ENCODE measurements around the gene ACER1.
A peak's percentile ranks its signal among the peaks of the same experiment; 100 is the strongest.

ACER1 gene

DNA sequence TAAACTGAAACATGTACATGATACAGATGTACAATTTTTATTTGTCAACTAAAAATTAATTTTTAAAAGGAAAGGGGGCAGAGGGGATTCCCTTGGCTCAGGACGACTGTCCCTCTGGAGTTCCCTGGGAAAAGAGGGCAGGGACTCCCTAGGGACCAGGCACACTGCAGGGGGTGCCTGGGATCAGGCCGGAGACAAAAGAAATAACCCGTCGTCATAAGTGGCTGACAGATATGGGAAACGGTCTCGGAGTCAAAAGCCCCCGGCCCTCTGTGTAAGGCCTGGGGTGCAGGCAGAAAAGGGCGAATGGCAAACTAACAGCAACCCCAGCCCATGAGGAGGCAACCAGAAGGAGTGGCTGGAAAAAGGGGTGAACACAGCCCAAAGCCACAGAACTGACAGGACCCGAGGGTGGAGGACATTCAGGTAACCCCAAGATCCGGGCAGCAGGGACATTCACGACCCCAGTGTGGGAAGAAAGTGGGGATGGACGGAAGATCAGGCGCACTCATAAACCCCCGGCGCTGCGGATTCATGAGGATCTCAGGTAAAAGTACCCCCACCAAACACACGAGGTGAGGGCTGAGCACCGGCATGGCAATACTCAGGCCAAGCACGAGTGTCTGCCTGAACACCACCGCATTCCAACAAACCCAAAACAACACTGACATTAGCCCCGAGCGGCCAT lies 60.4 kb downstream of the ACER1 start:
- intact Hi-C loops (cut with DNase I): no loop called here
- DNase-seq: no peak

DNA sequence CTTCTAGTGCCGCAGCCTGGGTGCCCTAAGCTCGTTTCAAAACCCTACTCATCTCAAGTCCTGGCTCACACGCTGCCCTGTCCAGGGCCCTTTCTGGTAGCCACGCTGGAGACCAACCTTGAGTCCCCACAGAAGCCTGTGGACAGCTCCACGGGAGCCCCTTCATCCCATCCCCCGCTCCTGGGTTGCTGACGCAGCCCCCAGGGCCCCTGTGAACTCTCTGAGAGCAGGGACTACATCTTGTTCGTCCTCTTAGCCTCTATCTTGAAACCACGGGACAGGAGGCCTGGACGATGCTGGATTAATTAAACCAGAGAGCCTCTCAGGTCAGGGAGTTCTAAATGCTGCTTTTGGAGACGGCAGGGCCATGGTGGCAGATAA lies 61.0 kb downstream of the ACER1 start:
- DNase-seq: no peak
- intact Hi-C loops (cut with DNase I): no loop called here

DNA sequence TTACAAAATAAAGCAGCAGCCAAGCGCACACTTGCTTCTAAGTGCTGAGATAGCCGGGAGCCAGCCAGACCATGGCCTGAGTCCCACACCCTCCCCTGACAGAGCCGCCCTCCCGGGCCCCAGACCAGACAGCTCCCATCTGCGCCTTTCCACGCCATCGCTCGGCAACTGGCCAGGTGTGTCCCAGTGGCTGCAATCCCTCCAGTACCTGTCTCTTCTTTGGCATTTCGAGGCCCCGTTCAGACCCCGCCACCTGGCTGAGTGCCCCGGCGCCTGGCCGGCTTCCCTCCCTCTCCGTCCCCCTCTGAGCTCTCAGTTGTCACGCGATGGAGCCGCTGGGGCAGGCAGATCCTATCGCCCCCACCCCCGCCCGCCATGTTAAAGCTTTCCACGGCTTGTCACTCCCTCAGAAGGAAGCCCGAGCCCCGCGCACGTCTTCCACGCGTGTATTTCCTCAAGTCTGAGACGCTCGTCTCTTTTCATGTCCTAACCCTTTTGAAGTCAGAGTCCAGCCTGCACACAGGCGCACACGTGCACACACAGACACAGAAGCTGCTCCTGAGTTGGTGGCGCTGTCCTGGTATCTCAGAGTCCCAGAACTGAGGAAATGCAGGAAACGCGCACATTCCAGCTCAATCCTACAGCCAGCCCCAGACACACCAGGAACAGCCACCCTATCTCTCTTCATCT lies 61.5 kb downstream of the ACER1 start:
- intact Hi-C loops (cut with DNase I): no loop called here
- peak; percentile 26 to 85 (median 64) for DNase-seq

DNA sequence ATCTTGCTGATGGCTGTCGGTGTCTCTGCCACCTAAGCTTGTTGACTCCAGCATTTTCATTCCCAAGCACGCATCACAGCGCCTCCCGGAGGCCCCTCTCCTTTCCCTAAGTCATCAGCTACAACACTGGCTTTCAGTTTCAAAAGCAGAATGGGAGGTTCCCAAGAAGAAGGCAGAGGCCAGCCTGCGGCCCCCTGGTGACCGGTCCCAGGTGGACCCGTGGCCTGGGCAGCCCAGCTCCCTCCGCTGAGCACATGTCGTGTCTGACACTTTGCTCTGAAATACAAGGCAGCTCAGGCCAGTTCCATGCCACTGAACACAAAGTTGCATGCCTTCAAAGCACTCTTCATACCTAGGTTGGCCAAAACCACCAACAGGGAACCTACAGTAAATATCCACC lies 62.2 kb downstream of the ACER1 start:
- intact Hi-C loops (cut with DNase I): no loop called here
- DNase-seq: peak in 14 of 42 donors; percentile 21 to 60 (median 44)

DNA sequence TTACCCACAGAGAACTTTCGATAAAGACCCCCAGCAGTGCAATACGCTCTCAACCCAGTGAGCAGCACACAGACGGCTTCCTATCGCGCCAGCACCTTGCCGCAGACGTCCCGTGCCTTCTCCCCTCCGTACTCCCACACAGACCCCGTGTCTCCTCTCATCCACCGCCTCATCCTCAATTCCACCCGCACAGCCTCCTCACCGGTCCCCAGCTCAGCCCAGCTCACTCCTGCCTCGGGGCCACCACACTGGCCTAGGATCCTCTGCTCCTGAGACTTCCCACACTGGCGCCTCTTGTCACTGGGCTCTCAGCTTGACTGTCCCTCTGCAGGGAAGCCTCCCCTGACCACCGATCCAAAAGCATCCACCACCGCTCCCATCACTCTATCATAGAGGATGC lies 62.6 kb downstream of the ACER1 start:
- intact Hi-C loops (cut with DNase I): no loop called here
- DNase-seq: peak in 1 of 42 donors; percentile 11

DNA sequence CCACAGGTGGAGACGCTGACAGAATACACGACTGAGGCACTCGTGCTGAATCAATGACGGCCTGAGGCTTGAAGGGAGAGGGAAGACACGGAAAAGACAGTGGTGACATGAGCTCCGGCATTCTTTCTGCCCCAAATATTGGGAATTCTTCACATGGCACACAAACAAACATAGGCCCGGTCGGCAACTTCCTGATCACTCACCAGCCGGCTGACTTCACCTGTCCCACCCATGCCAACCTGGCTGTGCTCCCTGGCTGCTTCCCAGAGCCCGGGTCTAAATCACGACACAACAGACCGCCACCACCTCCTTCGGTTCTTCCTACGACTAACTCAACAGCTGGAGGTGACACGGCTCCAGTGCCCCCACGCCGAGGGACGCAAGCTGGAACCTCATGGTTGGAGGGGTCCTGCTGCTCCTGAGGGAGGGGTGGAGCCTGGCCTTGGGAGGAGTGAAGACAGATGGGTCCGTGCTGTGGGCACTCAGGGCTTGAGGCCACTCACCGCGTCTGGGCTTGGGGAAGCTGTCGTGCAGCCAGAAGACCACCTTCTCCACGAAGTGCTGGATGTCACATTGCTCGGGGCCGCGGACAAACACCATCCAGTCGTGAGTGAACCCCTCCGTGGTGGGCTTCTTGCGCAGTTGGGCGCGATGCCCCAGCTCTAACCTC lies 63.2 kb downstream of the ACER1 start:
- intact Hi-C loops (cut with DNase I): no loop called here
- DNase-seq: no peak

DNA sequence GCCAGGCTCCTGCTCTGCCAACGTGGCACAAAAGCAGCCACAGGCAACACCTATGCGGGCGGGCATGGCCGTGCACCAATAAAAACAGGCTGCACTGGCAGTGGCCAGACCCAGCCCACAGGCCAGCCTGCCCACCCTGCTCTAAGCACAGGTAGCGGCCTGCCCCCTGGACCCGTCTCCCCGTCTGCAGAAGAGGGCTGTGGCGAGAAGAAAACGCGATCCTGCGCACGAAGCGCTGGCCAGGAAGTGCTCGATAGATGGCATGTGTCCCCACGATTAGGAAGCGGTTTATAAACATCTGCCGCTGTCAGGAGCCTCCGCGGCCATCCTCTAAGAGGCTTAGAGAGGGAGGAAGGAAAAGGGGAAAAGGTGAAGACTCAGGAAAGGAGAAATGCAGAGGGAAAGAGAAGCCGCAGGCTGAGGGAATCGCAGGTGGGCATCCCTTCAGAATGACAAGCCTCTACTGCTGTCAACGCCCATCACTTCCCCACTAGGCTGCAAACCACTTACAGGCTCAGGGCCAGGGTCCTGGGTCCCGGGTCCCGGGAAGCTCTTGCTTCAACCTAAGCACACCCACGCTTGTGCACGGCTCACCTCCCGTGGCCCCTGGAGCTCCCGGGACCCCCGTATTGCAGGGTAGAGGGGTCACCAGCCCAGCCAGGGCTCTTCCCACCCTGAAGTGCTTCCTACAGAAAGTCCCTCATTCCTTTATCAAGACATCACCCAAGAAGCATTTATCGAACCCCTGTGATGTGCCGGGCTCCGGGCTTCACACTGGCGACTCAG lies 64.1 kb downstream of the ACER1 start:
- intact Hi-C loops (cut with DNase I): no loop called here

DNA sequence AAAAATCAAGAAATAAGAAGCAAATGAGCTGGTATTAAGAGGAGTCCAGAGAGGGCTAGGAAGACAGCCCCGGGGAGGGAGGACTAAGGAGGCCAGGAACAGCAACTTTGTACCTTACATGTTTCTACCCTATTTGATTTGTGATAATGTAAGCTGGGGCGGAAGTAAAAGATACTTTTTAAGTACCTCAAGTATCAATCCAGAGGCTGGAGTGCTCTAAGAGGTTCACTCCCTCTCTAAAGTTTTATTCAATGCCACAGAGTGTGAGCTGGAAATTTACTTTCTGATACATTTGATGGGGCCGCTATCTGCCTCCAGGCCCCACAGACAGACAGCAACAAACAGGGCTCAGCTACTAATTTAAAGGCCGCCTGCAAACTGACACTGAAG lies 65.0 kb downstream of the ACER1 start:
- intact Hi-C loops (cut with DNase I): no loop called here
- DNase-seq: no peak

More for the DNA sequence above, 64.1 kb downstream of the ACER1 start:
- no peak for DNase-seq

DNA sequence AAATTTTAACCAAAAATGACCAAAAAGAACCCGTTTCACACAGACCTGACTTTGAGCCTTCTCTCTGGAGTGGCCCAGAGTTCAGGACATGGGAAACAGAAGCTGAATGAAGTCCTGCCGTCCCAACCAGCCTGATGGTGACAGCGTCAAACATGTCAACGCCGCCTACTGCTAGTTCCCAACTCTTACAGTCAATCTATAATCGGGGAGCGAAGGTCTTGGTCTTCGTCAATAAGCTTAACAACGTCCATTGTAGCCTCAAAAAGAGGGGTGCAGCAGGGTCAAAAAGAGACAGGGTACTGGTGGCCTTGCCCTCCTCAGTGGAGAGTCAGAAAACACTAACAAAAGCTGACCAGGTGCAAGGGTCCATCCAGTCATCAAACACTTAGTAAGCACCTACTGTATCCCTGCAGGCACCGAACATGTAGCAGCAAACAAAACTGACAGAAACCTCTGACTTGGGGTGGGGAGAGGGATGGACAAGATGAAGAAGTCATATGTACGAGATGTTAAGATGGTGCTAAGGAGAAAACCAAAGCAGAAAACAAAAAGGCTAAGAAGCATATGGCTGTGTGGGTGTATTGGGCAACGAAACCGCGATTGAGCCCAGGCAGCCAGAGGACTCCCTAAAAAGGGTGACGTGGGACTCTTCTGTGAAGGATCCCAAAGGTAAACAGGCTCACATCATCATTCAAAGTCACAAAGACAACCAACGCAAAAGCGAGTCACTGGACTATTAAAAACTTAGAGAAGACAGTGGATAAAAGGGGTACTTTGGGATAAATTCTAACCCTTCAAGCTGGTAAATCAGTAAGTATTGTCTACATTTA lies 65.6 kb downstream of the ACER1 start:
- intact Hi-C loops (cut with DNase I): no loop called here
- DNase-seq: no peak

DNA sequence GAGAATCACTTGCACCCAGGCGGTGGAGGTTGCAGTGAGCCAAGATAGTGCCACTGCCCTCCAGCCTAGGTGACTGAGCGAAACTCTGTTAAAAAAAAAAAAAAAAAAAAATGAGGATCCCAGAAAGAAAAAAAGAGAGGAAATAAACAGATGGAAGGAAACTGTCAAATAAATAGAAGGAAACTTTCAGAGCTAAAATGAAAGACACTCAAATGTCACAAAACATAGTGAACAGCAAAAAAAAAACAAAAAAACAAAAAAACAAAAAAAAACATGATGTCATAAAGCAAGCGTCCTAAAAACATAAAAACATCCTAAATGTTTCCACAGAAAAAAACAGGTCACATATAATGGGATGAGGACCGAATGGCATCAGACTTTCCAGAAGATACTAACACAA lies 68.6 kb downstream of the ACER1 start:
- intact Hi-C loops (cut with DNase I): no loop called here
- no peak for DNase-seq

DNA sequence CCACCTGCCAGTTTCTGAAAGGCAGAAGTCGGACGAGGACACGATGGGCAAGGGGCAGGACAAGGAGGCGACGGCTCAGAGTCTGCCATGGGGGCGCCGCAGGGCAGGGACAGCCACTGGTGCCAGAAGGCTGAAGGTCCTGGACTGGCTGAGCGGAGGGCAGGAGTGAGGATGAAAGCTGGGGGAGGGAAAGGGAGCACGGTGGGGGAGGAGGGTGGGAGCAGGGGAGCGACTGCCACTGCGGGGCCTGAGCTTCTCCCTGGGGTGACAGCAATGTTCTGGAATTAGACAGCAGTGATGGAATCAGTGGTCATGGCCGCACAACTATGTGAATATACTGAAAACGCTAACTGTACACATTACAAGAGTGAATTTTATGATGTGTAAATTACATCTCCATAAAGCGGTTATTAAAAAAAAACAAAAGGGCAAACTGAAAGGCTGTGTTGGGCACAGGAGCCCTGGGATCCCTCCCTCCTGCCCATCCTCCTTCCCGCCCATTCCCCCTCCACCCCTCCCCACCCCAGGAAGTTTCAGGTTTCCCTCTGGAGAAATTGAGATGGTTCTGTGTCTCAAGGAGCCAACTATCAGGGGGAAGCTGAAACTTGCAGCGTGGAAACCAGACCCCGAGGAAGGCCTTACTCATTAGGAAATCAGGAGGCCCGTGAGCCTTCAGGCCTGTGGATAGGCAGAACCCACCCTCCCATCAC lies 69.5 kb downstream of the ACER1 start:
- intact Hi-C loops (cut with DNase I): no loop called here
- DNase-seq: no peak

DNA sequence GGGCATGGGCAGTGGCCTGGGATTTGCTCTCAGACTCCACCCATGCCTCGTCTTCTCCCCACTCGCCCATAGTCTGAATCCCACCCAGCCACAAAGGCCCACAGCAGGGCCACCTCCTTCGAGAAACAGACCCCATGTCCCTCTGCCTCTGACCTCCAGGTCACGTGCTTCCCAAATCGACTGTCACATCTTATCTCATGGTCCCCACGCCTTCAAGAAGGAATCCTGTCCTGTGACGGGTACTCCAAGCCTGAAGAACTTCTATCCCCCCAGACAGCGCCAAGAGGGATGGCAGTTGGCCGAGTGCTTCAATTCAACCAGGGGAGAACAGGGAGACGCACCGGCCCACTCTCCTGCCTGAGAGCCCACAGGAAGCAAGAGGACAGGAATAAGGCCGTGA lies 70.1 kb downstream of the ACER1 start:
- no peak for DNase-seq

DNA sequence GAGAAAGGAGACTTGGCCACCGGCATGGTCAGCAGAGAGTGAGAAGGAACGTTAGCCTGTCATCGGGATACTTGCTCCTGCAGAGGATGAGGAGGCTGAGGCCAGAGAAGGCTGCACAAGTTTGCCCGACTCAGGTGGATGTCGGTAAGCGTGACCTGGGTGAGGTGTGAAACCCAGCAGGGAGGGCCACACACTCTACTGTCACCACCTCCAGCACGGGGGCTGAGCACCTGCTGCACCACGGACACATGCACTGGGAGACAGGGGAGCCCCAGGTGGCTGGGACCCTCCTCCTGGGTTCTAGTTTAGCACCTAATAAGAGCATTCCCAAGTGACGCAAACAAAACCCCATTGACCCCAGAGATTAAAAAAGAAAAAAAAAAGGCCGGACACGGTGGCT lies 70.9 kb downstream of the ACER1 start:
- intact Hi-C loops (cut with DNase I): no loop called here
- DNase-seq: no peak

More for the DNA sequence above, 70.1 kb downstream of the ACER1 start:
- intact Hi-C loops (cut with DNase I): no loop called here

DNA sequence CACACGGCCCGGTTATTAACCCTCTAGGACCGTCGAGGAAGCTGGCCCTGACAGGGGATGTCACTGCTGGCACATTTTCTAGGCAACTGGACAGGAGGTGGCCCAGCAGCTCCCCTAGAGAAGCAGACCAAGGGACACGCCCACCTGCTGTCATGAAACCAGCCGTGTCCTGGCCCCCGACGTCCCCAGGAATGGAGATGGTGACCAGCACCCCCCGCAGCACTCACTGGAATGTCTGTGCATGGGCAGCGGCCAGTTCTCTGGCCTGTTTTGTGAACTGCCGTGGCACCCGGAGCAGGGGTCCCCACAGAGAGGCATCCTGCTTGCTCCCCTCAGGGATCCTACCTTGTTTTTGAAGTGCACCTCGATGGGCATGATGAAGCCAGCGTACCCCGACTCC lies 71.5 kb downstream of the ACER1 start:
- intact Hi-C loops (cut with DNase I): no loop called here
- no peak for DNase-seq

DNA sequence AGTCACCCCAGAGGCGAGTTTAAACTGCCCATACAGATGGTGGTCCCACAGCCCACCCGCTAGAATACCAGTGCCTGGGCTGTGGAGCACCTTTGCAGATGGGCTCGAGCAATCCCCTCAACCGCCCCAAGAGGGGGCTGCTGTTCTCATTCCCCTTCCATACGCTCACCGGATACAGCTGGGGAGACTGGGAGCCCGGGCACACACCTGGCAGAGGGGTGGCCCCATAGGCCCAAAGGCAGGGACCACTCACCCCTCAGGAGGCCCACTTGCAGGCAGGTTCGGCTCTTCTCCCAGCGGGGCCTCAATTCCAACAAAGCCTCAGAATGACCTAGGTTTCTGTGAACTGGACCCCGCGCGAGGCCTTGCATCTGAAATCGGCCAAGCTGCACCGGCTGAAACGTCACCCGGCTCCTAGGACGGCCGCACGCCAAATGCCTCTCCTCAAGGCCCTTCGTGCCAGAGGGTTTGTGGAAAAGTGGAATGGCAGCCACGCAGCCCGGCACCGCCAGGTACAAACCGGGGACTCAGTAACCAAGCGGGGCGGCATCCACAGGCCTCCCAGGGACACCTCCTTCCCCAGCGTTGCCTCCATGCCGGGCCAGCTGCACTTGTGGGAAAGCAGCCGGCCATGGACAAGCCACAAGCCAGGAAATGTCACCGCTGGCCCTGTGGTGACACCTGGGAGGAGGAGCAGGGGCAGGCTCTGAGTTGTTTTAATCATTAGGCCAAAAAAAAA lies 72.3 kb downstream of the ACER1 start:
- intact Hi-C loops (cut with DNase I): no loop called here
- DNase-seq: peak in 8 of 42 donors; percentile 25 to 65 (median 46)

DNA sequence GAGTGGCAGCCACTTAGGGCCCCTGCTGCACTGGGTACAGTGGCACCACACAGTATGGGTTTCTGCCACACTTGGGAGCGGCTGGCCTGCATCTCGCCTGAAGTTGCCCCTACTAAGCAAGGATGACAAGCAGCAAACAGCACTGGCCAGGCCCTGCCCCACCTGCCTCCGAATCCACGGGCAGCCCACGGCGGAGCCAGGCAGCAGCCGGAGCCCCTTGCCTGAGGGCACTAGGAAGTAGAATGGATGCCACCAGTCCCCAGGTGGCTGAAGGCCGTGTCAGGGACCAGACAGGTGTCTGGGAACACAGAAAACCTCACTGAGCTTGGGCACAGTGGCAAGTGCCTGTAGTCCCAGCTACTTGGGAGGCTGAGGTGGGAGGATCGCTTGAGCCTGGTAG lies 73.0 kb downstream of the ACER1 start:
- peak in 1 of 42 donors; percentile 13 for DNase-seq
- intact Hi-C loops (cut with DNase I): no loop called here

DNA sequence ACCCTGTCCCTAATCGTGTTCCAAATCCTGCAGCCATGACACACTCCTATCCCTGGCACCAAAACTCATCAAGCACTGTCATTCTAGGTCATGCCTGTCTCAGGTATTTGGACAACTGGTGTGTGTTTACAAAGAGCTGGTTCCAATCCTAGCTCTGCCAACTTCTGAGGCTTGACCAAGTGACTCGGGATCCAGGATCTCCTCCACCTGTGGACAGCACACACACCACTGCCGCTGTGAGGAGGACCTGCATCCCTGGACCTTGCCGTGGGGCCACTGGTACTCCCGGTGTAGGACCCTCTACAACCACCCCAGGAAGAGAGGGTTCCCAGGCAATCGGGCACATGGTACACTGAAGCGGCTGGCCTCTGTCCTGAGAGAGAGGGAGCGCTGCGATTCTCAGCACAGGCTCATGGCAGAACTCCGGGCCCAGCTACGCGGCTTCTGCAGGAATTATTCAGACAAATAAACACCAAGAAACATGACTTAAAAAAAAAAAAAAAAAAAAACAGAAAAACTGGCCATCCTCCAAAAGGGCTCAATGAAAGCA lies 74.0 kb downstream of the ACER1 start:
- DNase-seq: peak in 1 of 42 donors; percentile 3
- intact Hi-C loops (cut with DNase I): no loop called here

Data from head of caudate nucleus (tissue), 42 donors.